ENCODE data around the gene COX6A2. TPM values are rescaled to one million over a fixed set of nuclear protein-coding genes. Genes with fewer than 3 reads are reported as not detected.
"Not testable (repeated sequence)": the region's sequence is repeated elsewhere in the genome, so short reads cannot be mapped to it uniquely, and the experiment has no call there.

COX6A2 gene
- total RNA-seq, 1 donor from 2014 or later: not detected

DNA sequence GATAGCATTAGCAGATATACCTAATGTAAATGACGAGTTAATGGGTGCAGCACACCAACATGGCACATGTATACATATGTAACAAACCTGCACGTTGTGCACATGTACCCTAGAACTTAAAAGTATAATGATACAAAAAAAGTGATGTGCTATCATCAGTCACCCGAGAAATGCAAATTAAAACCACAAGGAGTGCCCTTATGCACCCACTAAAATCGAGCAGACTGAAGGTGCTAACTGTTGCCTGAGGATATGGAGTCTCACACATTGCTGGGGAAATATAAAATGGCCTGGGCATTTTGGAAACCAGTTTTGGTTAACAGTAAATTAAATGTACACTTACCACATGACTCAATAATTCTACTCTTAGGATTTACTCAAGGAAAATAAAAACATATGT is 10.9 kb upstream of the COX6A2 start:
- not testable (repeated sequence) for DNase-seq (ENCODE audit: extremely low read depth, low read depth, low spot score)

DNA sequence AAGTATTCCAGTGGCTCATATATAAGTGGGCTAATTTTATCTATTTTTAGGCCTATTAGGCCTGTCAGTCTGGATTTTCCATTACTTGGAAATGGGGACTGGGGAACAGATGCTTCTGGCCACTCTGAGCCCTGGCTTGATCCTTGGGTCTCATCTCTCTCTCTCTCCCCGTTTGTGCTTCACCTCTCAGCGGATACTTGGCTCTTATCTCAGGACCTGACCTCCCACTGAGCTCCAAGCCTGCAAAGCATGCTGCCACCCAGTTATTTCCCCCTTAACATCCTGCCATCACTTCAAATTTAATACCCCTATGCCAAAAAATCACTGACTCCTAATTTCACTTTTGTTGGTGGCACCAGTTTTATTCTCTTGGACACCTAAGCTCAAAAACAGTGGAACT is 10.3 kb upstream of the COX6A2 start:
- no peak for DNase-seq (ENCODE audit: extremely low read depth, low read depth, low spot score)

DNA sequence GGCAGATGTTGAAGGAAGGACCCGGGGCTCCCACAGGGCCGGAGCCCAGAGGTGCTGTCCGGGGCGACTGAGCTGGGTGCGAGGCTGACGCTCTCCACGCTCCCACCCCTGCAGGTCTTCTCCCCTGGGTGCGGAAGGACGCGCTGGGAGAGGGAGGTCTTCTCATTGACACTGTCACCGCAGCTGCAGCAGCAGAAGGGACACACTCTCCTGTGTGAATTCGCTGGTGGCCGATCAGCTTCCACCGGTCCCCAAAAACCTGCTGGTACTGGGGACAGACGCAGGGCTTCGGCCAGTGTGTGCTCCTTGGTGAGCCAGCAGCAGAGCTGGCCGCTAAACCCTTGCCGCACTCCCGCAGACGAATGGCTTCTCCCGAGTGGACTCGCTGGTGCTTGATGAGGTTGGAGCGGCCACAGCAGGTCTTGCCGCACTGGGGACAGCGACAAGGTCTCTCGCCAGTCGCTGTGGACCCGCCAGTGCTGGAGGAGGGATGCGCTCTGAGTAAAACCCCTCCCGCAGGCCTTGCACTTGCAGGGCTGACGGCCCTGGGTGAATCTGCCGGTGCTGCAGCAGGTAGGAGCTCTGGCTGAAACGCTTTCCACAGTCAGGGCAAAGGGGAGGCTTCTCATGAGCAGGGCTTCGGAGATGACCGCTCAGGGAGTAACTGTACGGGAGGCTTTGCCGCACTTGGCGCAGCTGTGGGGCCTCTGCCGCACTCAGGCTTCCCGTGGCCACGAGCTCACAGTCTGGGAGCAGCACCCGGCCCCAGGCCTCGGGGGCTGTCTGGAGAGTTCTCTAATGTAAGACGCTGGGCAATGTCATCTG is 8.3 kb upstream of the COX6A2 start:
- DNase-seq (ENCODE audit: extremely low read depth, low read depth, low spot score): no peak

DNA sequence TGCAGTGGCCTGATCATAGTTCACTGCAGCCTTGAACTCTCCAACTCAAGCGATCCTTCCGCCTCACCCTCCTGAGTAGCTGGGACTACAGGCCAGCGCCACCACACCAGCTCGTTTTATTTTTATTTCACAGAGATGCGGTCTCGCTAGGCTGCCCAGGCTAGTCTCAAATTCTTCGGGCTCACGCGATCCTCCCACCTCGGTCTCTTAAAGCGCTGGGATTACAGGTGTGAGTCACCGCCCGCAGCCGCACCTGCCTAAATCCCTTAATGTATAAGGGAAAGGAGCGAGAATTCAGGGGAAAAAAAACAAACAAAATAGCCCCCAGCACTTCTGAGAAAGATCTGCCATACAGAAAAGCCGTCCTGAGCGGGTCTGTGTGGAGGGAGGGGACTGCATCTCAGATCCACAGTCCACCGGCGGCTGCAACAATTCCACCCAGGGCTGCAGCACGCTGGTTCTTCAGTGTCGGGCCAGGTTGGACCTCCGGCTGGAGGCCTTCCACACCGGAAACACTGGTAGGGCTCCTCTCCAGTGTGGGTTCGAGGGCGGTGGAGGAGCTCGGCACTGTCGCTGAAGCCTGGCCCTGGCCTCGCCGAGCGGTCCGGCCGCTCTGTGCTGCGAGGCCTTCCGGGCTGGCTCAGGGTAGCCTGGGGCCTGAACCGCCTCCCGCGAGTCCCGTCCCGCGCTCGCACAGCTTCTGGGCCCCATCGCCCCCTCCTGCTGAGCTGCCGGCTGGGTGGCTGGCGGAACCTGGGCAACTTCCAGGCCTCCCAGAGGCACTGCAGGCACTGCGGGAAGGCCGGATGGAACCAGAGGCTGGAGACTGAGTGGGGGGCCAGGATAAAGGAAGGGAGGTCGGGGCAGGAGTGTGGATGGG is 7.4 kb upstream of the COX6A2 start:
- no peak for DNase-seq (ENCODE audit: extremely low read depth, low read depth, low spot score)

DNA sequence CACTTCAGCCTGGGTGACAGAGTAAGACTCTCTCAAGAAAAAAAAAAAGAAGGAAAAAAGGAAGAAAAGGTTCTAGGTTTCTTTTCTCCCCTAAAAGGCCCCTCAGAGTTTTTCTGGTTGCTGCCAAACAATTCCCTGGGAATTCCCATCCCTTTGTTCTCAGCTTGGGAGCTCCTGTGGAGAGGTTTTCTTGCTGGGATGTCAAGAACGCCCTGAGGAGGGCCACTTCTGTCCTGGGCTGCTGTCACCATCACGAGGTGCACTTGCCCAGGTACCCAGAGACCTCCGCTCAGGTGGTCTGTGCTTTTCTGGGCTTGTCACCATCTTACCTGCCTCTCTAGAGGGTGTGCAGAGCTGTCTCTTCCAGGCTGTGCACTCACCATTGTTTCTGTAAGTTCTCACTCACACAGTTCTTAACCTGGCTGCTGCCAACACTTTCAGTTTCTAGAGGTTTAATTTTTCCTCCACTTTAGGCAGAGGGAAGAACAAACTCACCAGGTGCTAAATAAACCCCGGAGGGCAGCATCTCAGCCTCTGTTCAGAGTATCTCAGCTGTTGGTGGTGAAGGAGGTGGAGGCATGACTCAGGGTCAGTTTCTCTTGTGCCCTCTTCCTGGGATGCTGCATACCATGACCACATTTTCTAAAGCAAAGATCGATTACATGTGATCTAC is 2.4 kb upstream of the COX6A2 start:
- DNase-seq (ENCODE audit: extremely low read depth, low read depth, low spot score): no peak

DNA sequence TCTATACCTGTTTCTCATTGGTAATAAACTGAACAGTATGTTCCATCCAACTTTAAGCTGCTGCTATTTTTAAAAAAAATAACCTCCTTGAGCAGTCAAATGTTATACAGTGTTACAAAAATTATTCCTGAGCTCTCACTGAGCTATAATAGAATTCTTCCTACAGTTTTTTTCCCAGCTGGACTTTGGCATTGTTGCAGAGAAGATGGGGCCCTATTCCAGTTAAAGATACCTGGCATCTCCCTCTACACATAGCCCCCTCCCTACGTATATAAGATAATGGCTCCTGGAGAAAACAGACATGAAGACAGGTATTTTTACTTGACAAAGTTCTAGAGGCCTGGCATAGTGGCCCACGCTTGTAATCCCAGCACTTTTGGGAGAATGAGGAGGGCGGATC is 1.6 kb upstream of the COX6A2 start:
- no peak for DNase-seq (ENCODE audit: extremely low read depth, low read depth, low spot score)

DNA sequence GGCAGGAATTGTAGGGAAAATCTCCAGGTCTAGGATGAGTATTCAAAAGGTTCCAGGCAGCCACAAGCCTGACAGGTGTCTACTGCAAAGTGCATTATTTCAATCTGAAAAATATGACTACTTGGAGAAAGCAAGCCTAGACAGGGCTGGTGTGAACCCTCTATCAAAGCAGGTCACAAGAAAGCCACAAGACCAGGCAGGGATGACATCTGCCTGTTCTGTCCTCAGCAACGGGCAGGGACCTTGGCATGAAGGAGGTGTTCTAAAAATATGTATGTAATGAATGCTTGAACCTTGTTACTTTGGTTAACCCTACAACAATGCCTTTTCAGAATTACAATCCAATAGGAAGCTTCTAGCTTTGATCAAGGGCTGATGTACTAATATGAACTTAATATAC is 1.2 kb upstream of the COX6A2 start:
- no peak for DNase-seq (ENCODE audit: extremely low read depth, low read depth, low spot score)

DNA sequence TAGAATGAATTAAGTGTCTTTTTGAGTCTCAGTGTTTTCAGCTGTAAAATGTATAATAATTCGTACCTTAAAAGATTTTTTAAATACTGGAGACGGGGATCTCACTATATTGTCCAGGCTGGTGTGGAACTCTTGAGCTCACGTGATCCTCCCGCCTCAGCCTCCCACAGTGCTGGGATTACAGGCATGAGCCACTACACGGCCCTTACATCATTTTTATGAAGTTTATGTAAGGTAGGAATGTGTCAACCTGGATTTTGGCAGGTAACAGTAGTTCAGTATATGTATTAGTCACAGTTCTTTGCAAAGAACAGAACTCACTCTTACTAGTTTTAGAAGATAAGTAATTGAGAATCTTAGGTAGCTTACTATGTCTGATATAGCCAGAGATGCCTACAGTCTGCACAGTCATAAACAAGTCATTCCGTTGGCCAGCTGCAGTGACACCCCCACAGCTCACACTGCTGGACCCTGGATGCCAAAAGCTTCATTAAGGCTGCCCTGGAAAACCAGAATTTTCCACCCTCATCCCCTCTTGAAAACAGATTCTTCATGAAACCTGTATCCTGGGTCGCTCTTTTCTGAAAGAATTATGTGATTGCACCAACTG is 583 bp upstream of the COX6A2 start:
- no peak for DNase-seq (ENCODE audit: extremely low read depth, low read depth, low spot score)

DNA sequence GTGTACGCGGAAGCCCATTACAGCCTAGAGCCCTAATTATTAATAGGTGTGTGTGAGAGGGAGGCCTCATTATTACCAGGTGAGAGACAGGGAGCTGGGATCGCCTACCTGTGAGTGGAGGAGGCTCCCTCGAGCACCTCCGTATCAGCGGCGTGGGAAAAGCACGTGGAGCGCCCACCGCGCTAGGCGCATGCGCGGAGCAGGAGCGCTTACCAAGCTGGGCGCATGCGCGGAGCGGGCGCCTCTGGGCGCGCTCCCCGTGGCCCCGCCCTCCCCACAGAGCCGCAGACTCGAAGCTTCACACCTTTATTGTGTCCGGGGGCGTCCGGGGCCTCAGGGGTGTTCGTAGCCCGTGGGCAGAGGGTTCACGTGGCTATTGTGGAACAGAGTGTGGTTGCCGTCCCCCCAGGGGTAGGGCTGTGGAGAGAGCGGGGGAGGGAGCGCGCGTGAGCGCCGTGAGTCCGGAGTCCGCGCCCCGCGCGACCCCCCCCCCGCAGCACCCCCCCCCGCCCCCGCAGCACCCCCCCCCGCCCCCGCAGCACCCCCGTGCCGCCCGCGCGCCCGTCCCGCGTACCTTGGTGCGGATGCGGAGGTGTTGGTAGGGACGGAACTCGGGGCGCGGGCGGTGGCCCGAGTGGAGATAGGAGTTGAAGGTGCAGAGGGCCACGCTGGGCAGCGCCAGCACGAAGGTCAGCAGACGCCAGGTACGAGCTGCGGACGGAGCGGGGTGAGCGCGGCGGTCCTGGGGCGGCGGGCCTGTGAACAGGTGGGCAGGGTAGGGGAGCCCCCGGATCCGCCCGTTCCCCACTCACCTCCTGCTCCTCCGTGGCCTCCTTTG is 500 bp downstream of the COX6A2 start:
- no peak for DNase-seq (ENCODE audit: extremely low read depth, low read depth, low spot score)

DNA sequence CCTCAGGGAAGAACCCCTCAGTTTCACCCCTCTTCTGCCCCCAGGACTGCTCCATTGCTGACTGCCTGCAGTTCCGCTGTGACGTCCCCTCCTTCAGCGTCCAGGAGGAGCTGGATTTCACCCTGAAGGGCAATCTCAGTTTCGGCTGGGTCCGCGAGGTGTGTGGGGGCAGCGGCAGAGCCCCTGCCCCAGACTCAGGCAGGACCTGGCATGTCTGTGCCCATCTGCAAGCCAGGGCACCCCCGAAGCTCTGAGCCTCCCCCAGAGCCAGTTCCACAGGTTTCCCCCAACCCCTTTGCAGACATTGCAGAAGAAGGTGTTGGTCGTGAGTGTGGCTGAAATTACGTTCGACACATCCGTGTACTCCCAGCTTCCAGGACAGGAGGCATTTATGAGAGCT is 4.4 kb downstream of the COX6A2 start:
- DNase-seq (ENCODE audit: extremely low read depth, low read depth, low spot score): no peak

DNA sequence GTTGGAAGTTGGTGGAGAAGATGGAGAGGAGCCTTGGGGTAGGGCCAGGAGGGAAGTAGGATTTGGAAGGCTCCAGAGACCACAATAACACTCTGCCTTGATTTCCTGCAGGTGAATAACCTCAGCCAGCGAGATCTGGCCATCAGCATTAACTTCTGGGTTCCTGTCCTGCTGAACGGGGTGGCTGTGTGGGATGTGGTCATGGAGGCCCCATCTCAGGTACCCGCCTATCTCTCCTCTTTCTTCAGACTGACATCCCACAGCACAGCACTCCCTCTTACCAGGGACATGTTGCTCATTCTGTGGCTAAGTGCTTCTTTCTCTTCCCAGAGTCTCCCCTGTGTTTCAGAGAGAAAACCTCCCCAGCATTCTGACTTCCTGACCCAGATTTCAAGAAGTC is 4.9 kb downstream of the COX6A2 start:
- DNase-seq (ENCODE audit: extremely low read depth, low read depth, low spot score): no peak

DNA sequence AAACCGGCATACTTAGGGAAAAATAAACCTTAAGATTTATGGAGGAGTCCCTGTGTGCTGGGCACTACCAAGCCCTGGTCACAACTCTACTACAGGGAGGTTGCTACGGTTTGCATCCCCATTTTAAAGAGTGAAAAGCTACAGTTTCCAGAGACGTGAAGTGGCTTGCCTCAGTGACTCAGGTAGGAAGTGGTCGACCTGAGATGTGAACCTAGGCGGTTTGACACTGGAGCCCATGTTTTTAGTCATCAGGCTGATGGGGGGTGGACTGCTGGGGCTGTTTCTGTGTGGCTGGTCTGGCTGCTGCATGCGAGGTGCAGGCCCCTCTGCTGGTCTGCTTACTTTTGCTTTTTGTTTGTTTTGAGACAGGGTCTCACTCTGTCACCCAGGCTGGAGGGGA is 6.6 kb downstream of the COX6A2 start:
- DNase-seq (ENCODE audit: extremely low read depth, low read depth, low spot score): no peak

DNA sequence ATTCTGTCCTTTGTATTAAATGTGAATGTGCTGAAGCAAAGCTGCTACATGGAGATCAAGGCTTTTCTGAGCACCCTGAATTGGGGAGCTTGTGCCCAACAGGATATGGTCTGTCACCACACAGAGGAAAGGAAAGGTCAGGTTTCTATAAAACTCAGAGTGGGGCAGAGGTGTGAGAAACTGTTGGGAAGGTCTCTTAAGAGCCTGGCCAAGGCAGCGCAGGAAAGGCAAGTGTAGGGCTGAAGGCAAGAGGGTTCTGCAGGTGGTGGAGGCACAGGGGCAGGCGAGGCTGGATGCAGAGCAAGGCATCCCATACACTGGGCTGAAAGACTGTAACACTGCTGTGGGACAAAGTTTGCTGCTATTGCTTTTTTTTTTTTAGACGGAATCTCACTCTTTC is 8.1 kb downstream of the COX6A2 start:
- DNase-seq (ENCODE audit: extremely low read depth, low read depth, low spot score): no peak

DNA sequence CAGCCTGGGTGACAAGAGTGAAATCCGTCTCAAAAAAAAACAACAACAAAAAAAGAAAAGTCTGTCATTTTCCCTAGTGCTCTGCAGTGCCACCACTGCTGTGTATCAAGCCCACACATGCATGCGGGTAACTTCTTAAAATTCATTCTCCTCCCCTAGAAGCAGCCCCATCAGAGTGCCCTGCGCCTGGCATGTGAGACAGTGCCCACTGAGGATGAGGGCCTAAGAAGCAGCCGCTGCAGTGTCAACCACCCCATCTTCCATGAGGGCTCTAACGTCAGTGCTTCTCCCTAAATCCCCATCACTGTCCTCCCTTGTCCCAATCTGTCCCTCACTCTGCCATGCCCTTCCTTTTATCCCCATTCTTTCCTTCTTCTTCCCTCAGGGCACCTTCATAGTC is 10.2 kb downstream of the COX6A2 start:
- DNase-seq (ENCODE audit: extremely low read depth, low read depth, low spot score): no peak

DNA sequence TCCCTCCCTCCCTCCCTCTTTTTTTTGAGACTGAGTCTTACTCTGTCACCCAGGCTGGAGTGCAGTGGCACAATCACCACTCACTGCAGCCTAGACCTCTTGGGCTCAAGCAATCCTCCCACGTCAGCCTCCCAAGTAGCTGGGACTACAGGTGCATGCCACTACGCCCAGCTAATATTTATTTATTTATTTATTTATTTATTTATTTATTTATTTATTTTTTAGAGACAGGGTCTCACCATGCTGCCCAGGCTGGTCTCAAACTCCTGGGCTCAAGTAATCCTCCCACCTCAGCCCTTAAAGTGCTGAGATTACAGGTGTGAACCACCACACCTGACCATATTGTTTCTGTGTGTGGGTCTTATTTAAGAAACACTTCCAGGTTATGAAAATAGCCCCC is 11.1 kb downstream of the COX6A2 start:
- DNase-seq (ENCODE audit: extremely low read depth, low read depth, low spot score): not testable (repeated sequence)

DNA sequence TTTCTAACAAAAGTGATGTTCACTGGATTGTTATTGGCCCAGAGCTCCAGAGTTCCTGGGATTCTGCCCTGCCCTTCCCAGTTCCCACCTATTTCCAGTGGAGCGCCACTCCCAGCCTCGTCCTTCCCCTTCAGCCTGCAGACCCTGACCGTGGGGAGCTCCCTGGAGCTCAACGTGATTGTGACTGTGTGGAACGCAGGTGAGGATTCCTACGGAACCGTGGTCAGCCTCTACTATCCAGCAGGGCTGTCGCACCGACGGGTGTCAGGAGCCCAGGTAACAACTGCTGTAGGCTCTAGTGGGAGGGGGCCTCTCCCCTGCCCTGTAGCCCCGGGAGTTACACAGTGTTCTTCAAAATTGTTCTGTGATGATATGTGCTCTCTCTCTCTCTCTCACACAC is 11.8 kb downstream of the COX6A2 start:
- no peak for DNase-seq (ENCODE audit: extremely low read depth, low read depth, low spot score)

DNA sequence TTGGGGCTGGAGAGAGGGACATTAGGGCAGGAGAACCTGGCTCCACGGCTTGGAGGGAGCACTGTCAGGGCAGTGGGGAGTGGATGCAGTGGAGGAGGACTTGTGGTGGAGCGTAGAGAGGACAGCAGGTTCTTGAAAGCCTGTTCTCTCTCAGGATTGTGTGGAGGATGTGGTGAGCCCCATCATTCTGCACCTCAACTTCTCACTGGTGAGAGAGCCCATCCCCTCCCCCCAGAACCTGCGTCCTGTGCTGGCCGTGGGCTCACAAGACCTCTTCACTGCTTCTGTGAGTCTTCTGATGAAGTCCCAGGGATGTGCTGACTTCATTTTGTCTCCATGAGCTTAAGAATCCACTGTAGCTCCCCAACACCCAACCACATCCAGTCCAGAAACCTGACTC is 13.5 kb downstream of the COX6A2 start:
- DNase-seq (ENCODE audit: extremely low read depth, low read depth, low spot score): no peak

DNA sequence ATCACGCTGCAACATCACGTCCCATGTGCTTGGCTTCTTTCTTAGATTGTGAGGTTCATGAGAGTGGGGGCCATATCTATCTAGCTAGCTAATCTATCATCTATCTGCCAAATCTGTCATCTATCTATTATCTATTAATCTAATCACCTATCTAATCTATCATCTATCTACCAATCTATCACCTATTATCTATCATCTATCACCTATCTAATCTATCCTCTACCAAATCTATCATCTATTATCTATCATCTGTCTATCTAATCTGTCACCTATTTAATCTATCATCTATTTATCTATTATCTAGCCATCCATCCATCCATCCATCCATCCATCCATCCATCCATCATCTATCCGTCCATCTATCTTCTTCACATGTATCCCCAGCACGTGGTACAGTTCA is 14.2 kb downstream of the COX6A2 start:
- no peak for DNase-seq (ENCODE audit: extremely low read depth, low read depth, low spot score)

DNA sequence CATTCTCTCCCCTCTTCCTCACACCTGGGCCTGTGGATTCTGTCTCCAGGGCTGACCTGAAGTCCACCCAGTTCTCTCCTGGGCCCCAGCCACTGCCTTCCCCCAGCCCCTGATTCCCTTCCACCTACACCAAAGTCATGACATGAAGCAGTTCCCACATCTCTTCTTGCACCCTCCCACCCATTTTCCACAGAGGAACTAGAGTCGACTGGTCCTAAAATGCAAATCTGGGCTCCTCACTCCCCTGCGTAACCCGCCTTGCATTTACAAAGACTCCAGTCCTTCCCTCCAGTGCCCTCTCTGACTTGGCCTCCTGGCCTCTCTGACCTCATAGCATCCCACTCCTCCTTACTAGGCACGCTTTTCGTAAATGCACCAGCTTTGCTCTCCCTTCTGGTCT is 14.8 kb downstream of the COX6A2 start:
- DNase-seq (ENCODE audit: extremely low read depth, low read depth, low spot score): no peak

DNA sequence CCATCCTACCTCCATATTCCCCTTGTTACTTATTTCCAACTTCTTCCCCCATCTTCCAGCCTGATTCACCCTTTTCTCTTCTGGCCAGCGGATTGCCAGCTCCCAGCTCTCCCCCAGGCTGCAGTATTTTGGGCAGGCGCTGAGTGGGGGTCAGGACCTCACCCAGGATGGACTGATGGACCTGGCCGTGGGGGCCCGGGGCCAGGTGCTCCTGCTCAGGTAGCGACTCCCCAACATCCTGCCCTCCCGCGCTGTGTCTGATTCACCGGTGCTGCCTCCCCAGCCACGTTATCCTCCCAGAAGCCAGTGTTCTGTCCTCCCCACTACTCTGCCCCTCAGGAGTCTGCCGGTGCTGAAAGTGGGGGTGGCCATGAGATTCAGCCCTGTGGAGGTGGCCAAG is 15.4 kb downstream of the COX6A2 start:
- no peak for DNase-seq (ENCODE audit: extremely low read depth, low read depth, low spot score)

All from glomerular endothelial cell (primary cell).